ENCODE measurements around the gene SKP1.

Gene SKP1

GRCh38 chr5:134143431-134143830, 33.3 kb downstream of the SKP1 start:
- DNase-seq, result no peak

GRCh38 chr5:134142806-134143205, 33.9 kb downstream of the SKP1 start:
- no peak for DNase-seq

- DNase-seq, result no peak
Observed at GRCh38 chr5:134142052-134142451, 34.7 kb downstream of the SKP1 start.

- peak; percentile 9 for DNase-seq
Observed at GRCh38 chr5:134141331-134142050, 35.3 kb downstream of the SKP1 start.

- DNase-seq, result peak; percentile 71
Observed at GRCh38 chr5:134140530-134141201, 36.1 kb downstream of the SKP1 start.

- DNase-seq, result no peak
Observed at GRCh38 chr5:134139891-134140469, 36.8 kb downstream of the SKP1 start.

- DNase-seq, result no peak
Observed at GRCh38 chr5:134139377-134139851, 37.3 kb downstream of the SKP1 start.

- DNase-seq, result peak; percentile 53
Observed at GRCh38 chr5:134138416-134139376, 38.1 kb downstream of the SKP1 start.

GRCh38 chr5:134136771-134137170, 40.0 kb downstream of the SKP1 start:
- DNase-seq, result no peak

- DNase-seq, result no peak
Observed at GRCh38 chr5:134136221-134136631, 40.5 kb downstream of the SKP1 start.

- DNase-seq, result no peak
Observed at GRCh38 chr5:134135091-134135655, 41.6 kb downstream of the SKP1 start.

- no peak for DNase-seq
Observed at GRCh38 chr5:134133995-134134541, 42.7 kb downstream of the SKP1 start.

GRCh38 chr5:134133188-134133994, 43.4 kb downstream of the SKP1 start:
- no peak for DNase-seq

- no peak for DNase-seq
Observed at GRCh38 chr5:134132372-134133187, 44.2 kb downstream of the SKP1 start.

- DNase-seq, result no peak
Observed at GRCh38 chr5:134131578-134132350, 45.0 kb downstream of the SKP1 start.

GRCh38 chr5:134131165-134131564, 45.6 kb downstream of the SKP1 start:
- no peak for DNase-seq

- DNase-seq, result no peak
Observed at GRCh38 chr5:134130239-134130945, 46.4 kb downstream of the SKP1 start.

- no peak for DNase-seq
Observed at GRCh38 chr5:134129411-134130238, 47.1 kb downstream of the SKP1 start.
